GM18526 (cell line): Measurements from ENCODE around the gene CD74.

Experiments used
- POLR2A ChIP-seq: IDR thresholded peaks from 3 replicates; pipeline ENCODE4 v1.6.1; 2011; ENCODE audit not compliant: insufficient read length; ENCODE audit errors: extremely low read depth

CD74 gene

GRCh38 chr5:150446088-150446487 lies 33.4 kb upstream of the CD74 start:
- TF ChIP-seq POLR2A, result no peak

GRCh38 chr5:150444770-150445169 lies 32.1 kb upstream of the CD74 start:
- no peak for TF ChIP-seq POLR2A

GRCh38 chr5:150443242-150444075 lies 30.7 kb upstream of the CD74 start:
- no peak for TF ChIP-seq POLR2A

- TF ChIP-seq POLR2A, result no peak
Observed at GRCh38 chr5:150442699-150443080, 30.0 kb upstream of the CD74 start.

GRCh38 chr5:150441813-150442698 lies 29.3 kb upstream of the CD74 start:
- TF ChIP-seq POLR2A, result no peak

GRCh38 chr5:150440948-150441812 lies 28.5 kb upstream of the CD74 start:
- no peak for TF ChIP-seq POLR2A

GRCh38 chr5:150438873-150439546 lies 26.3 kb upstream of the CD74 start:
- TF ChIP-seq POLR2A, result no peak

GRCh38 chr5:150436141-150436680 lies 23.5 kb upstream of the CD74 start:
- TF ChIP-seq POLR2A, result no peak

- TF ChIP-seq POLR2A, result no peak
Observed at GRCh38 chr5:150434464-150434863, 21.8 kb upstream of the CD74 start.

GRCh38 chr5:150431574-150431973 lies 18.9 kb upstream of the CD74 start:
- TF ChIP-seq POLR2A, result no peak

GRCh38 chr5:150431048-150431447 lies 18.3 kb upstream of the CD74 start:
- no peak for TF ChIP-seq POLR2A

GRCh38 chr5:150429410-150429873 lies 16.7 kb upstream of the CD74 start:
- TF ChIP-seq POLR2A, result no peak

- TF ChIP-seq POLR2A, result no peak
Observed at GRCh38 chr5:150428978-150429377, 16.3 kb upstream of the CD74 start.

- TF ChIP-seq POLR2A, result no peak
Observed at GRCh38 chr5:150428106-150428876, 15.6 kb upstream of the CD74 start.

GRCh38 chr5:150422758-150423157 lies 10.0 kb upstream of the CD74 start:
- TF ChIP-seq POLR2A, result no peak
